ENCODE data around the gene WDR33. TPM values are rescaled to one million over a fixed set of nuclear protein-coding genes. Genes with fewer than 3 reads are reported as not detected.

WDR33 gene
- total and polyA plus RNA-seq, 10 of the 15 experiments (the other 5 are each of a cell fraction or from before 2014, with no cell fraction given): 29.2 to 73.8 (median 45.6) TPM

DNA sequence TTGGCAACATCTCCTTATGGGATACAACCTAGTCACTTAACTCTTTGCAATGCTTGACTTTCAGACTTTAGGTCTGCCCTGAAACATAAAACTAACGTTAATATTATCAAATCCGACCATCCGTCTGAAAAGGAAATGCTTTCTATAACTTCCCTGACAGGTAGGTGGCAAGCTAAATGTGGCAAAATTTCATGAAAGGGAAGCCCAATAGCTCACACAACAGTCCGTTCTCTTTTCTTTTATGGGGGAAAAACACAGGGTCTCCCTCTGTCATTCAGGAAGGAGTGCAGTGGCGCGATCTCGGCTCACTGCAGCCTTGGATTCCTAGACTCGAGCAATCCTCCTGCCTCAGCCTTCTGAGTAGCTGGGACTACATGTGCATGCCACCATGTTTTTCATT lies 56.8 kb downstream of the WDR33 start (continued):
- TF ChIP-seq SMARCA5 (IDR thresholded peaks at IDR 0.05) (no peak), BHLHE40 (IDR thresholded peaks at IDR 0.05; ENCODE audit: borderline replicate concordance in 1 of 2, low read depth in 2 of 2, low read length in 1 of 2) (no peak), RCOR1 (conservative IDR thresholded peaks at IDR 0.05; ENCODE audit: low read depth, low read length) (no peak)
- TF ChIP-seq, protein P1, sequence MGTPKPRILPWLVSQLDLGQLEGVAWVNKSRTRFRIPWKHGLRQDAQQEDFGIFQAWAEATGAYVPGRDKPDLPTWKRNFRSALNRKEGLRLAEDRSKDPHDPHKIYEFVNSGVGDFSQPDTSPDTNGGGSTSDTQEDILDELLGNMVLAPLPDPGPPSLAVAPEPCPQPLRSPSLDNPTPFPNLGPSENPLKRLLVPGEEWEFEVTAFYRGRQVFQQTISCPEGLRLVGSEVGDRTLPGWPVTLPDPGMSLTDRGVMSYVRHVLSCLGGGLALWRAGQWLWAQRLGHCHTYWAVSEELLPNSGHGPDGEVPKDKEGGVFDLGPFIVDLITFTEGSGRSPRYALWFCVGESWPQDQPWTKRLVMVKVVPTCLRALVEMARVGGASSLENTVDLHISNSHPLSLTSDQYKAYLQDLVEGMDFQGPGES (IDR thresholded peaks at IDR 0.05): no peak

DNA sequence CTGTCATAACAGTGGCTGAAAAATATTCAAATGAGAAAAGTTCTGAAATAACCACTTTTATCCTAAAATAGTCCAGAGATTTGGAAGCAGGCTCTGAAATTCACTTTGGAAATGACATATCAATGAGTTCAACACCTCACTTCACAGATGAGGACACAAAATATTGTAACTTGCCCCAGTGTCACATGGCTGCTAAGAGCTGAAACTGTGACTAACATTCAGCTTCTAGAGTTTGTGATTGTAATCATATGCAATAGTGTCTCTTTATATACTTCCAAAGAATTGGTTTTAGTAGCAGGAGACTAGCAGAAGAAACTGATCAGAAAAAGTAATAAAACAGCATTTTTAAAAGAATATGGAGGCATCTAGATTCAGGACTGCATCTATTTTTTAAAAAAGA lies 57.6 kb downstream of the WDR33 start:
- H3K36me3 ChIP-seq (ENCODE audit: control insufficient read depth in 2 of 2, insufficient read depth in 2 of 2, low read length in 1 of 2): peaks cover 0 to 6% of the 10 kb centered on the region in 2 experiments; a peak in 2 of 4 replicates
- RAD21 ChIA-PET (ENCODE audit: unreplicated experiment): no interaction called here
- no peak for ATAC-seq
- TF ChIP-seq, protein P2, sequence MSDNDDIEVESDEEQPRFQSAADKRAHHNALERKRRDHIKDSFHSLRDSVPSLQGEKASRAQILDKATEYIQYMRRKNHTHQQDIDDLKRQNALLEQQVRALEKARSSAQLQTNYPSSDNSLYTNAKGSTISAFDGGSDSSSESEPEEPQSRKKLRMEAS (IDR thresholded peaks at IDR 0.05; ENCODE audit: low read depth, low read length): no peak
- TF ChIP-seq ZZZ3 (IDR thresholded peaks at IDR 0.05; ENCODE audit: control insufficient read depth, insufficient read length, low read depth): no peak
- TF ChIP-seq, protein P3, sequence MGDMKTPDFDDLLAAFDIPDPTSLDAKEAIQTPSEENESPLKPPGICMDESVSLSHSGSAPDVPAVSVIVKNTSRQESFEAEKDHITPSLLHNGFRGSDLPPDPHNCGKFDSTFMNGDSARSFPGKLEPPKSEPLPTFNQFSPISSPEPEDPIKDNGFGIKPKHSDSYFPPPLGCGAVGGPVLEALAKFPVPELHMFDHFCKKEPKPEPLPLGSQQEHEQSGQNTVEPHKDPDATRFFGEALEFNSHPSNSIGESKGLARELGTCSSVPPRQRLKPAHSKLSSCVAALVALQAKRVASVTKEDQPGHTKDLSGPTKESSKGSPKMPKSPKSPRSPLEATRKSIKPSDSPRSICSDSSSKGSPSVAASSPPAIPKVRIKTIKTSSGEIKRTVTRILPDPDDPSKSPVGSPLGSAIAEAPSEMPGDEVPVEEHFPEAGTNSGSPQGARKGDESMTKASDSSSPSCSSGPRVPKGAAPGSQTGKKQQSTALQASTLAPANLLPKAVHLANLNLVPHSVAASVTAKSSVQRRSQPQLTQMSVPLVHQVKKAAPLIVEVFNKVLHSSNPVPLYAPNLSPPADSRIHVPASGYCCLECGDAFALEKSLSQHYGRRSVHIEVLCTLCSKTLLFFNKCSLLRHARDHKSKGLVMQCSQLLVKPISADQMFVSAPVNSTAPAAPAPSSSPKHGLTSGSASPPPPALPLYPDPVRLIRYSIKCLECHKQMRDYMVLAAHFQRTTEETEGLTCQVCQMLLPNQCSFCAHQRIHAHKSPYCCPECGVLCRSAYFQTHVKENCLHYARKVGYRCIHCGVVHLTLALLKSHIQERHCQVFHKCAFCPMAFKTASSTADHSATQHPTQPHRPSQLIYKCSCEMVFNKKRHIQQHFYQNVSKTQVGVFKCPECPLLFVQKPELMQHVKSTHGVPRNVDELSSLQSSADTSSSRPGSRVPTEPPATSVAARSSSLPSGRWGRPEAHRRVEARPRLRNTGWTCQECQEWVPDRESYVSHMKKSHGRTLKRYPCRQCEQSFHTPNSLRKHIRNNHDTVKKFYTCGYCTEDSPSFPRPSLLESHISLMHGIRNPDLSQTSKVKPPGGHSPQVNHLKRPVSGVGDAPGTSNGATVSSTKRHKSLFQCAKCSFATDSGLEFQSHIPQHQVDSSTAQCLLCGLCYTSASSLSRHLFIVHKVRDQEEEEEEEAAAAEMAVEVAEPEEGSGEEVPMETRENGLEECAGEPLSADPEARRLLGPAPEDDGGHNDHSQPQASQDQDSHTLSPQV (IDR thresholded peaks at IDR 0.05): no peak
- no peak for TF ChIP-seq RBBP5 (conservative IDR thresholded peaks at IDR 0.05)
- TF ChIP-seq IKZF2 (IDR thresholded peaks at IDR 0.05): no peak
- TF ChIP-seq HDAC2 (IDR thresholded peaks at IDR 0.05): no peak
- TF ChIP-seq FOXK2 (IDR thresholded peaks at IDR 0.05): no peak
- TF ChIP-seq MEF2B (IDR thresholded peaks at IDR 0.05; ENCODE audit: partially characterized antibody, poor library complexity, severe bottlenecking): no peak
- TF ChIP-seq EZH2 (IDR thresholded peaks at IDR 0.05; ENCODE audit: borderline replicate concordance, control insufficient read depth, low read depth, low read length): no peak
- TF ChIP-seq, protein P4, sequence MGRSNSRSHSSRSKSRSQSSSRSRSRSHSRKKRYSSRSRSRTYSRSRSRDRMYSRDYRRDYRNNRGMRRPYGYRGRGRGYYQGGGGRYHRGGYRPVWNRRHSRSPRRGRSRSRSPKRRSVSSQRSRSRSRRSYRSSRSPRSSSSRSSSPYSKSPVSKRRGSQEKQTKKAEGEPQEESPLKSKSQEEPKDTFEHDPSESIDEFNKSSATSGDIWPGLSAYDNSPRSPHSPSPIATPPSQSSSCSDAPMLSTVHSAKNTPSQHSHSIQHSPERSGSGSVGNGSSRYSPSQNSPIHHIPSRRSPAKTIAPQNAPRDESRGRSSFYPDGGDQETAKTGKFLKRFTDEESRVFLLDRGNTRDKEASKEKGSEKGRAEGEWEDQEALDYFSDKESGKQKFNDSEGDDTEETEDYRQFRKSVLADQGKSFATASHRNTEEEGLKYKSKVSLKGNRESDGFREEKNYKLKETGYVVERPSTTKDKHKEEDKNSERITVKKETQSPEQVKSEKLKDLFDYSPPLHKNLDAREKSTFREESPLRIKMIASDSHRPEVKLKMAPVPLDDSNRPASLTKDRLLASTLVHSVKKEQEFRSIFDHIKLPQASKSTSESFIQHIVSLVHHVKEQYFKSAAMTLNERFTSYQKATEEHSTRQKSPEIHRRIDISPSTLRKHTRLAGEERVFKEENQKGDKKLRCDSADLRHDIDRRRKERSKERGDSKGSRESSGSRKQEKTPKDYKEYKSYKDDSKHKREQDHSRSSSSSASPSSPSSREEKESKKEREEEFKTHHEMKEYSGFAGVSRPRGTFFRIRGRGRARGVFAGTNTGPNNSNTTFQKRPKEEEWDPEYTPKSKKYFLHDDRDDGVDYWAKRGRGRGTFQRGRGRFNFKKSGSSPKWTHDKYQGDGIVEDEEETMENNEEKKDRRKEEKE (IDR thresholded peaks at IDR 0.05): no peak
- TF ChIP-seq CBX3 (IDR thresholded peaks at IDR 0.05; ENCODE audit: borderline replicate concordance, low read depth): no peak
- no peak for TF ChIP-seq MTA2 (IDR thresholded peaks at IDR 0.05; ENCODE audit: low read depth)

More for the DNA sequence above, 57.6 kb downstream of the WDR33 start:
- Histone ChIP-seq H3K9me3 (replicated peaks; ENCODE audit: control insufficient read depth, insufficient read depth, low read length) (no peaks in the 10 kb centered on the region), H3K9ac (ENCODE audit: control insufficient read depth, insufficient read depth, low read length) (no peak overlapping the region), H3K4me1 (ENCODE audit: control insufficient read depth, insufficient read depth, low read length) (peaks cover 13% of the 10 kb centered on the region), H3K27me3 (replicated peaks in 1 of 2; ENCODE audit: control insufficient read depth in 2 of 2, insufficient read depth in 2 of 2, low read length in 1 of 2) (no peaks in the 10 kb centered on the region), H2AFZ (ENCODE audit: control insufficient read depth, low read depth, low read length) (no peak overlapping the region), H4K20me1 (ENCODE audit: control insufficient read depth, insufficient read depth) (no peaks in the 10 kb centered on the region), H3K79me2 (ENCODE audit: control insufficient read depth, insufficient read depth, low read length) (no peaks in the 10 kb centered on the region), H3K4me3 (no peak overlapping the region), H3K27ac (ENCODE audit: control insufficient read depth, insufficient read depth) (no peak overlapping the region), H3K4me2 (ENCODE audit: control insufficient read depth, insufficient read depth) (no peak overlapping the region)
- intact Hi-C loops (cut with micrococcal nuclease; ENCODE audit: unreplicated experiment) (no loop called here), in situ Hi-C loops (cut with MboI) (no loop called here)
- SMC1A ChIA-PET (ENCODE audit: uncharacterized antibody, unreplicated experiment): interaction anchor here (1.2 to 2.1 kb wide), 2 partner anchors 19 to 76 kb away, joined by 4 to 6 read pairs; no protein-coding TSS in a partner anchor
- CTCF ChIA-PET: interaction anchor here (1.4 kb wide), 1 partner anchor 162 kb away, joined by 3 read pairs; no protein-coding TSS in a partner anchor
- DNase-seq (ENCODE audit: low read depth, low spot score) (no peak), FAIRE-seq (no peak)
- POLR2A ChIA-PET: no interaction called here
- no TSS peak for BruUV-seq (replicated peaks)
